ENCODE measurements around the gene AUNIP. TPM values are rescaled to one million over a fixed set of nuclear protein-coding genes. Genes with fewer than 3 reads are reported as not detected.

AUNIP gene
- total RNA-seq, 1 experiment from 2014 or later: 16.8 TPM

GRCh38 chr1:25893116-25893515 lies 33.9 kb upstream of the AUNIP start:
- H3K4me3 Mint-ChIP-seq (ENCODE audit: unreplicated experiment): no peak overlapping the region
- peaks cover 54% of the 10 kb centered on the region for H3K4me1 ChIP-seq
- no peak overlapping the region for H3K27ac Mint-ChIP-seq (ENCODE audit: unreplicated experiment)
- TF ChIP-seq CTCF (IDR thresholded peaks at IDR 0.05; ENCODE audit: insufficient read depth in 1 of 2, low read depth in 1 of 2, low read length in 1 of 2, severe bottlenecking in 1 of 2, unreplicated experiment in 1 of 2): no peak
- no peaks in the 10 kb centered on the region for H3K27me3 Mint-ChIP-seq (ENCODE audit: insufficient read depth, unreplicated experiment)
- intact Hi-C loops (cut with micrococcal nuclease; ENCODE audit: unreplicated experiment): no loop called here
- peaks cover 18% of the 10 kb centered on the region for H3K4me1 Mint-ChIP-seq (ENCODE audit: low read depth, unreplicated experiment)
- peaks cover 30% of the 10 kb centered on the region for H3K36me3 Mint-ChIP-seq (ENCODE audit: insufficient read depth, unreplicated experiment)
- H3K9me3 ChIP-seq: no peaks in the 10 kb centered on the region
- BruUV-seq (replicated peaks): TSS peak; percentile 90
- ChIA-PET POLR2A (interaction anchor here (0.5 to 1.1 kb wide), 2 partner anchors 18 to 210 kb away, joined by 5 to 14 read pairs; partner anchors contain the start of gene PAQR7), CTCF (interaction anchor here (1.9 to 5.4 kb wide), 2 partner anchors 18 to 105 kb away, joined by 14 to 69 read pairs; partner anchors contain the start of genes PAFAH2 and PAQR7)
- no peak for DNase-seq
- H3K27me3 ChIP-seq (replicated peaks; ENCODE audit: control insufficient read depth, insufficient read depth, low read length): no peaks in the 10 kb centered on the region
- H3K4me3 ChIP-seq (ENCODE audit: low read depth, low read length): no peak overlapping the region
- H3K36me3 ChIP-seq (ENCODE audit: control insufficient read depth, insufficient read depth, low read length): peaks cover 2% of the 10 kb centered on the region; the same call in 1 of the 2 replicates
- no peaks in the 10 kb centered on the region for H3K9me3 Mint-ChIP-seq (ENCODE audit: unreplicated experiment)

GRCh38 chr1:25891606-25892005 lies 32.3 kb upstream of the AUNIP start:
- TF ChIP-seq CTCF (IDR thresholded peaks at IDR 0.05; ENCODE audit: insufficient read depth in 1 of 2, low read depth in 1 of 2, low read length in 1 of 2, severe bottlenecking in 1 of 2, unreplicated experiment in 1 of 2): no peak
- BruUV-seq (replicated peaks): no TSS peak
- ChIA-PET POLR2A (interaction anchor here (0.7 to 0.9 kb wide), 3 partner anchors 15 to 184 kb away, joined by 3 to 18 read pairs (median 6); no protein-coding TSS in a partner anchor), CTCF (interaction anchor here (0.5 to 1.9 kb wide), 5 partner anchors 16 to 344 kb away, joined by 3 to 14 read pairs (median 5); partner anchors contain the start of gene PAQR7)
- Mint-ChIP-seq H3K9me3 (ENCODE audit: unreplicated experiment) (no peaks in the 10 kb centered on the region), H3K4me1 (ENCODE audit: low read depth, unreplicated experiment) (peaks cover 18% of the 10 kb centered on the region), H3K27me3 (ENCODE audit: insufficient read depth, unreplicated experiment) (no peaks in the 10 kb centered on the region), H3K4me3 (ENCODE audit: unreplicated experiment) (peak overlapping the region; percentile 29), H3K27ac (ENCODE audit: unreplicated experiment) (peak overlapping the region; percentile 80), H3K36me3 (ENCODE audit: insufficient read depth, unreplicated experiment) (peaks cover 35% of the 10 kb centered on the region)
- Histone ChIP-seq H3K36me3 (ENCODE audit: control insufficient read depth, insufficient read depth, low read length) (peaks cover 2% of the 10 kb centered on the region; the same call in 1 of the 2 replicates), H3K4me1 (peaks cover 54% of the 10 kb centered on the region), H3K27me3 (replicated peaks; ENCODE audit: control insufficient read depth, insufficient read depth, low read length) (no peaks in the 10 kb centered on the region), H3K9me3 (no peaks in the 10 kb centered on the region), H3K4me3 (ENCODE audit: low read depth, low read length) (no peak overlapping the region)
- no peak for DNase-seq
- intact Hi-C loops (cut with micrococcal nuclease; ENCODE audit: unreplicated experiment): loop anchor here (2.0 kb wide), 1 partner anchor 17 kb away; the partner anchor contains the start of gene PAQR7

- TSS peak; percentile 15 for BruUV-seq (replicated peaks)
- H3K36me3 Mint-ChIP-seq (ENCODE audit: insufficient read depth, unreplicated experiment): peaks cover 36% of the 10 kb centered on the region
- peak; percentile 84 to 94 for DNase-seq
- peak overlapping the region; percentile 27 for H3K4me3 Mint-ChIP-seq (ENCODE audit: unreplicated experiment)
- ChIA-PET POLR2A (interaction anchor here (1.5 kb wide), 1 partner anchor 15 kb away, joined by 9 read pairs; the partner anchor contains the start of gene PAQR7), CTCF (interaction anchor here (0.6 to 1.0 kb wide), 2 partner anchors 15 to 23 kb away, joined by 3 to 6 read pairs; partner anchors contain the start of gene PAQR7)
- no peaks in the 10 kb centered on the region for H3K27me3 Mint-ChIP-seq (ENCODE audit: insufficient read depth, unreplicated experiment)
- H3K9me3 Mint-ChIP-seq (ENCODE audit: unreplicated experiment): no peaks in the 10 kb centered on the region
- peaks cover 26% of the 10 kb centered on the region for H3K4me1 Mint-ChIP-seq (ENCODE audit: low read depth, unreplicated experiment)
- intact Hi-C loops (cut with micrococcal nuclease; ENCODE audit: unreplicated experiment): loop anchor here (1.0 to 2.0 kb wide), 2 partner anchors 16 to 53 kb away; partner anchors contain the start of gene PAQR7
- peak overlapping the region; percentile 80 for H3K27ac Mint-ChIP-seq (ENCODE audit: unreplicated experiment)
- TF ChIP-seq CTCF (IDR thresholded peaks at IDR 0.05; ENCODE audit: insufficient read depth in 1 of 2, low read depth in 1 of 2, low read length in 1 of 2, severe bottlenecking in 1 of 2, unreplicated experiment in 1 of 2): no peak
- H3K27me3 ChIP-seq (replicated peaks; ENCODE audit: control insufficient read depth, insufficient read depth, low read length): no peaks in the 10 kb centered on the region
- H3K9me3 ChIP-seq: no peaks in the 10 kb centered on the region
- H3K4me3 ChIP-seq (ENCODE audit: low read depth, low read length): no peak overlapping the region
- H3K4me1 ChIP-seq: peaks cover 58% of the 10 kb centered on the region
- peaks cover 2% of the 10 kb centered on the region; the same call in 1 of the 2 replicates for H3K36me3 ChIP-seq (ENCODE audit: control insufficient read depth, insufficient read depth, low read length)
Measured at GRCh38 chr1:25890239-25891034, 31.2 kb upstream of the AUNIP start.
